GM21529 (cell line): ENCODE results near the gene SCAF8.

Experiments
- ATAC-seq: cut with Tn5 transposase; IDR thresholded peaks from one replicate; pipeline ENCODE4 v1.9.1; 2021; ENCODE audit not compliant: unreplicated experiment

The SCAF8 gene

DNA sequence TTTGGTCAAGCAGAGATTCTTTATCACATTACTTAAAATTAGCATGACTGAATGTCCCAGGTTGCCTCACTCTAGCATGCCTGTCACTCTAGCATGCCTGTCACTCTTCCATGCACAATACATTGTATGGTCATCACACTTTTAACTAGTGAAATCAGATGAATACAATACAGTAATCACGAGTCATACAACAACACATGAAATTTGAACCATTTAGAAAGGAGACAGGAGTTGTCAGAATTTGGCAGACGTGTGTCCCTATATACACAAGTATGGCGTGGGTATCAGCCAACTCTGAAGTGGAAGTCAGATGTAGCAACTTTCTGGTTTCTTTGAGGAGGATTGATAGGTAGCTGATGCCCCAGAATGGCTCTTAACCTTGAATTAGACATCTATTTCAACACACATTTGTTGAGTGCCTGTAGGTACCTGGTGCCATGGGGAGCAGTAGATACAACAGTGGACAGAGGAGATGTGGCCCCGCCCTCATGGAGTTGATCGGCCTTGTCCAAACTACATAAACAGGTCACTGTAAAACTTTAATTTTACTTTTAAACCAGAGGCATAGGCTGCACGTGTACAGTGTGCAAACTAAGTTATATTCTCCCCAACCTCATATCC is 145.8 kb downstream of the SCAF8 start:
- no peak for ATAC-seq

DNA sequence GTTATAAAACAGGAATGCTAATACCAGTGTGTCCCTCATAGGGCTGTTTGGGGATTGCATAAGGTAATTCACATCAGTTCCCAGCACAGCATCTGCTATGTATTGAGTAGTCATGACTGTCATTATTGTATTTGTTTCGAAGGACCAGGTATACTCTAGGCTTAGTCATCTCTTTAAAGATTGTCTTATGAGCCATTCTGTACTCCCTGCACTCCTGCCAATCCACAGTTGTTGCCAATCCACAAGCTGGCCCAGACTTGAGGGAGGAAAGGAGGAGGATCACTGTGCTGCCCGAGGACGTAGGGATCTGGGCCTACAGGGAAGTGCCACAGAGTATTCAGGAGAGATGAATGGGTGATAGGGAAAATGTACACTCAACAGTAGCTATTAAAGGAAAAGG is 148.9 kb downstream of the SCAF8 start:
- ATAC-seq = no peak
